Natural killer cell (primary cell): ENCODE results near the gene ERVFRD-1. TPM values are rescaled to one million over a fixed set of nuclear protein-coding genes. Genes with fewer than 3 reads are reported as not detected.
A peak's percentile ranks its signal among the peaks of the same experiment; 100 is the strongest.

Source experiments
- ATAC-seq, 3 donors: fragments of 150-1000 bp in 2 of 3; fragments of 200-7000 bp in 1 of 3; cut with Tn5 transposase; 1 replicate in 1 of 3; 2 replicates in 2 of 3; pipeline ENCODE4 v1.10.0; 2021; ENCODE audit warnings: mild to moderate bottlenecking in 2 of 3, moderate library complexity in 2 of 3
- DNase-seq, 2 donors: peaks; one replicate each; pipeline versions ENCODE4 v3.0.0 to v3.0.0-alpha.2; 2013 to 2021; ENCODE audit warnings: mixed read lengths in 1 of 2
- H3K27ac ChIP-seq: one replicate; pipeline ENCODE4 v1.5.1; 2013; ENCODE audit warnings: mild to moderate bottlenecking, low read length
- H3K27me3 ChIP-seq: one replicate; pipeline ENCODE4 v1.6.1; 2013; ENCODE audit warnings: low read length; ENCODE audit not compliant: control insufficient read depth, insufficient read depth
- H3K36me3 ChIP-seq: one replicate; pipeline ENCODE4 v1.6.1; 2013; ENCODE audit warnings: low read length; ENCODE audit not compliant: control insufficient read depth, insufficient read depth
- H3K4me1 ChIP-seq: one replicate; pipeline ENCODE4 v1.6.1; 2013; ENCODE audit warnings: low read length; ENCODE audit not compliant: control insufficient read depth, insufficient read depth
- H3K4me3 ChIP-seq: one replicate; pipeline ENCODE4 v1.5.1; 2013; ENCODE audit warnings: low read length
- H3K9me3 ChIP-seq: one replicate; pipeline ENCODE4 v1.6.1; 2013; ENCODE audit warnings: low read length; ENCODE audit not compliant: control insufficient read depth, insufficient read depth
- H3K27ac Mint-ChIP-seq, 2 donors: one replicate each; pipeline ENCODE4 v1.8.0; 2022; ENCODE audit warnings: mild to moderate bottlenecking in 2 of 2, mixed read lengths in 2 of 2, moderate library complexity in 1 of 2
- H3K27me3 Mint-ChIP-seq, 2 donors: one replicate each; pipeline ENCODE4 v1.8.0; 2022; ENCODE audit warnings: low read depth in 2 of 2, mixed read lengths in 2 of 2
- H3K36me3 Mint-ChIP-seq: one replicate; pipeline ENCODE4 v1.8.0; 2022; ENCODE audit warnings: mixed read lengths
- H3K4me1 Mint-ChIP-seq, 2 donors: one replicate each; pipeline ENCODE4 v1.8.0; 2022; ENCODE audit warnings: mixed read lengths in 2 of 2
- H3K4me3 Mint-ChIP-seq: one replicate; pipeline ENCODE4 v1.8.0; 2022; ENCODE audit warnings: mild to moderate bottlenecking, moderate library complexity, mixed read lengths
- H3K9me3 Mint-ChIP-seq, 2 donors: one replicate each; pipeline ENCODE4 v1.8.0; 2022; ENCODE audit warnings: mixed read lengths in 2 of 2
- CTCF ChIP-seq: fragments of 200-600 bp; IDR thresholded peaks from one replicate; pipeline ENCODE4 v1.8.0; 2022; ENCODE audit warnings: antibody characterized with exemption
- WGBS: methylation state at CpG from one replicate; pipeline ENCODE4 v1.1.7; 2013; ENCODE audit warnings: missing lambda C conversion rate; ENCODE audit not compliant: insufficient coverage; 5-methylcytosine and 5-hydroxymethylcytosine counted together
- intact Hi-C: fragments of 100-400 bp; cut with micrococcal nuclease; formaldehyde crosslinking; loops from one replicate; pipeline ENCODE4 v1.14.2; 2022
- total RNA-seq, 4 donors: library from RNA; stranded (reverse); fragments of 120-200 nt in 1 of 4; gene quantifications; one replicate each; pipeline versions ENCODE4 v1.2.3 to v1.2.4, GENCODE V29; 2013 to 2022

The ERVFRD-1 gene
- total RNA-seq, 3 donors from 2014 or later (not counting 1 experiment from before 2014, with no cell fraction given) = not detected

DNA sequence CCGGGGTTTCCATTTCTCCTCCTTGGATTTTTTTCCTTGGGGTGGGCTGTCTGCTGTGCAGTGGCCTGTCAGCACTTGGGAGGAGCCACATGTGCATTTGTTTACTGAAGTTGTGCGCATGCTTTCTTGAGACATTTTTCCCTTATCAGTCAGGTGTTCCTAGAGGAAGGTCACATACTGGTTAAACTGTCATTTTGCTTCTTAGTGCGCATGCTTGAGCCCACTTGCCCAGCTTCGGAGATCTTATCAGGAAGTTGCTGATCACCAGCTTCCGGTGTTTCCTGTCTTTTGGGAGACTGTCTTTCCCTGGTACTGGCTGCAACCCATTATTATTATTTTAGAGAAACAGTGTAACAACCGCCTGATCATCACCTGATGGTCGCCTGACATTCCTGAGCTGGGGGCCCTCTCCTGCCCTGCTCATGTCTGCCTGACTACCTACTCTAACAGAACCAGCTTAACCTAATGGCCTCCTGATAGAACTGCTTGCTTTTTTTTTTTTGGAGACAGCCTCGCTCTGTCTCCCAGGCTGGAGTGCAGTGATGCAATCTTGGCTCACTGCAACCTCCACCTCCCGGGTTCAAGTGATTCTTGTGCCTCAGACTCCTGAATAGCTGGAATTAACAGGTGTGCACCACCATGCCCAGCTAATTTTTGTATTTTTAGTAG is 378 bp upstream of the ERVFRD-1 start:
- peak overlapping the region in 1 of 2 donors; percentile 56 for H3K27ac Mint-ChIP-seq
- 50% methylated on average over 9 of the region's 9 CpGs for WGBS

DNA sequence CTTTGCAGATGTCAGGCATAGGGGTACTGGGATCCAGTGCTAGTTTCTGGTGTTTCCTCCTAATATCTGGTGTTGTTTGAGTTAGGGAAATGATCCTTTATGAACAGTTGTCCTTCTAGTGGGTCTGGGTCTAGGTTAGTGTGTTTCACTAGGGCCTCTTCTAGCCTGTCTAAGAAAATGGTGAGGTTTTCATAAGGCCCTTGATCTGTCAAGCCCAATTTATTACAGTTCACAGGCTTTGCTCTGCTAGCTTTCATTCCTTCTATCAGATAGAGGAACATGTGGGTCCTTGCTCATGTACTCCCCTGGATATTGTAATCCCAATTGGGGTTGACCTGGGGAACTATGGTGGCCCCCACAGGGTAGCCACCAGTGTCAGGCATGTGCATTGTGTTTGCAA is 2.8 kb downstream of the ERVFRD-1 start:
- peaks cover 10% of the 10 kb centered on the region for H3K4me1 ChIP-seq
- Mint-ChIP-seq H3K4me1 (peaks cover 43 to 63% of the 10 kb centered on the region in 2 donors), H3K36me3 (no peaks in the 10 kb centered on the region), H3K27ac (no peak overlapping the region), H3K4me3 (no peak overlapping the region), H3K9me3 (no peaks in the 10 kb centered on the region), H3K27me3 (no peaks in the 10 kb centered on the region)
- TF ChIP-seq CTCF = no peak
- no peaks in the 10 kb centered on the region for H3K27me3 ChIP-seq
- H3K9me3 ChIP-seq = no peaks in the 10 kb centered on the region
- DNase-seq (no peak), ATAC-seq (no peak)
- H3K36me3 ChIP-seq = no peaks in the 10 kb centered on the region
- no peak overlapping the region for H3K27ac ChIP-seq
- intact Hi-C loops = no loop called here
- no peak overlapping the region for H3K4me3 ChIP-seq

More for the DNA sequence above, 378 bp upstream of the ERVFRD-1 start:
- no peaks in the 10 kb centered on the region for H3K27me3 ChIP-seq
- no peaks in the 10 kb centered on the region for H3K9me3 ChIP-seq
- peaks cover 10% of the 10 kb centered on the region for H3K4me1 ChIP-seq
- no peaks in the 10 kb centered on the region for H3K36me3 ChIP-seq
- Mint-ChIP-seq H3K36me3 (no peaks in the 10 kb centered on the region), H3K4me1 (peaks cover 30 to 36% of the 10 kb centered on the region in 2 donors), H3K9me3 (no peaks in the 10 kb centered on the region), H3K27me3 (no peaks in the 10 kb centered on the region), H3K4me3 (no peak overlapping the region)
- no peak for TF ChIP-seq CTCF
- DNase-seq (peak in 1 of 2 donors; percentile 20), ATAC-seq (no peak)
- H3K4me3 ChIP-seq = no peak overlapping the region
- intact Hi-C loops = no loop called here
- H3K27ac ChIP-seq = no peak overlapping the region

DNA sequence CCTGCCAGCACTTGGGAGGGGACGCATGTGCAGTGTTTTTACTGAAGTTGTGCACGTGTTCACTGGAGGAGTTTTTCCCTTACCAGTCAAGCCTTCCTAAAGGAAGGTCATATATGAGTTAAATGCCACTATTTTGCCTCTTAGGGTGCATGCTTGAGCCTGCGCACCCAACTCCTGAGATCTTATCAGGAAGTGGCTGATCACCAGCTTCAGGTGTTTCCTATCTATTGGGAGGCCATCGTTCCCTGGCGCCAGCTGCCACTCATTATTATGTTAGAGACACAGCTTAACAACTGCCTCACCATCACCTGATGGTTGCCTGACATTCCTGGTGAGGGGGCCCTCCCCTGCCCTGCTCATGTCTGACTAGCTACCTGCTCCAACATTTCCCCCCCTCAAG is 8.5 kb downstream of the ERVFRD-1 start:
- ATAC-seq = no peak
- H3K27me3 ChIP-seq = no peaks in the 10 kb centered on the region
- no peak overlapping the region for H3K27ac Mint-ChIP-seq
- H3K4me1 Mint-ChIP-seq = peaks cover 50% of the 10 kb centered on the region in 2 donors
- H3K9me3 ChIP-seq = no peaks in the 10 kb centered on the region
- no peak for TF ChIP-seq CTCF
- 78% methylated on average over 5 of the region's 5 CpGs for WGBS
- no peaks in the 10 kb centered on the region for H3K36me3 ChIP-seq
- H3K27ac ChIP-seq = no peak overlapping the region
- no peak for DNase-seq
- H3K9me3 Mint-ChIP-seq = no peaks in the 10 kb centered on the region
- no peaks in the 10 kb centered on the region for H3K27me3 Mint-ChIP-seq
- no peaks in the 10 kb centered on the region for H3K36me3 Mint-ChIP-seq
- no peak overlapping the region for H3K4me3 ChIP-seq
- intact Hi-C loops = no loop called here
- H3K4me3 Mint-ChIP-seq = no peak overlapping the region
- no peaks in the 10 kb centered on the region for H3K4me1 ChIP-seq

DNA sequence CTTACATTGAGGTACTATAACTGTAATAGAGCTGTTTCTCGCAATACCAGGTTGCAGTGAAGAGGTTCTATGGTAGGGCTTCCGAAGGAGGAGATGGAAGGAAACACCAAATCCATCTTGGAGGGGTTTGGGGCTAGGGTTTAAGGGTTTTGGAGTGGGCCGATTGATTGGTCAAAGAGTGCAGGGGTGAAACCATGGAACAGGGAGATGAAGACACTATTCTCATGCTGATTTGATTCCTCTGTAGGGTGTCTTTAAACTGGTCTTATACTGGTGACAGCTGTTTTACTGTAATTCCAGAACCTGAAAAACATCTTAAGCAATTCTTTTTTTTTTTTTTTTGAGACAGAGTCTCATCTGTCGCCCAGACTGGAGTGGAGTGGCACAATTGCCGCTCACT is 10.1 kb downstream of the ERVFRD-1 start:
- H3K36me3 ChIP-seq = no peaks in the 10 kb centered on the region
- WGBS = 94% methylated on average over 4 of the region's 5 CpGs
- no peak for TF ChIP-seq CTCF
- no peak overlapping the region for H3K27ac ChIP-seq
- Mint-ChIP-seq H3K27ac (no peak overlapping the region), H3K27me3 (no peaks in the 10 kb centered on the region), H3K36me3 (no peaks in the 10 kb centered on the region), H3K4me3 (no peak overlapping the region), H3K9me3 (no peaks in the 10 kb centered on the region), H3K4me1 (peaks cover 39 to 44% of the 10 kb centered on the region in 2 donors)
- no peaks in the 10 kb centered on the region for H3K27me3 ChIP-seq
- H3K4me1 ChIP-seq = peaks cover under 1% of the 10 kb centered on the region
- no peak overlapping the region for H3K4me3 ChIP-seq
- DNase-seq (no peak), ATAC-seq (no peak)
- intact Hi-C loops = no loop called here
- no peaks in the 10 kb centered on the region for H3K9me3 ChIP-seq
